Measurements from ENCODE around the gene AGAP1.

Gene AGAP1

GRCh38 chr2:235472443-235472842 is 21.4 kb upstream of the AGAP1 start:
- H3K27me3 ChIP-seq (ENCODE audit: control insufficient read depth, low read length) = no peaks in the 10 kb centered on the region
- no peaks in the 10 kb centered on the region for H3K9me2 ChIP-seq (replicated peaks; ENCODE audit: control insufficient read depth, low read length)
- H3K4me1 ChIP-seq (ENCODE audit: control insufficient read depth, low read length) = no peaks in the 10 kb centered on the region
- H3K4me2 ChIP-seq (ENCODE audit: low read length) = no peak overlapping the region
- H3K4me3 ChIP-seq (ENCODE audit: low read length) = no peak overlapping the region
- H3K79me2 ChIP-seq (ENCODE audit: control insufficient read depth, low read length) = no peaks in the 10 kb centered on the region
- H3K9me3 ChIP-seq (ENCODE audit: control insufficient read depth, insufficient read depth, low read length) = no peaks in the 10 kb centered on the region; the same call in 1 of the 2 replicates
- H3K36me3 ChIP-seq (ENCODE audit: control insufficient read depth, low read length) = no peaks in the 10 kb centered on the region
- no peaks in the 10 kb centered on the region for H3F3A ChIP-seq (ENCODE audit: control insufficient read depth, insufficient read depth)
- no peaks in the 10 kb centered on the region for H4K20me1 ChIP-seq (ENCODE audit: control insufficient read depth, insufficient read depth, low read depth, low read length)
- TF ChIP-seq CTCF (IDR thresholded peaks at IDR 0.05; ENCODE audit: low read depth, low read length, poor library complexity, severe bottlenecking) (no peak), EZH2phosphoT487 (IDR thresholded peaks at IDR 0.05; ENCODE audit: borderline replicate concordance, low read length) (no peak)
- no peak overlapping the region for H3K27ac ChIP-seq (ENCODE audit: low read depth, low read length)

DNA sequence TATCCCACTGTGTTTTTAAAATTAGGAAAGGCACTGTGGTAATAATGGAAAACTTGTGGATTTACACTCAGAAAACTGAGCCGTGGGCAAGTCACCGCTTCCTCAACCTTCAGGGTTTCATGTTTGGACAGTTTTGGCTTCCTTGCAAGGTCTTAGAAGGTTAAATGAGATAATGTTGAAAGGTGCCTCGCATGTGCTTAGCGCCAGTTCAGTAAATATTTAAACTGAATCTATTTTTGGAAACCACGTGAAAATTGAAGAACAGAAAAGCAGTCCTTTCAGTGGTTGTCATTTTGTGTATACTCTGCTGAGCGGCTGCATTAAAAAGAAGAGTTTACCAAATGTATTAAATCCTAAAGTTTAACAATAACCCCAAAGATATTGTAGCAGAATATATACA is 15.2 kb upstream of the AGAP1 start:
- Histone ChIP-seq H3K4me2 (ENCODE audit: low read length) (no peak overlapping the region), H3K9me3 (ENCODE audit: control insufficient read depth, insufficient read depth, low read length) (no peaks in the 10 kb centered on the region; the same call in 1 of the 2 replicates), H4K20me1 (ENCODE audit: control insufficient read depth, insufficient read depth, low read depth, low read length) (no peaks in the 10 kb centered on the region), H3F3A (ENCODE audit: control insufficient read depth, insufficient read depth) (no peaks in the 10 kb centered on the region), H3K36me3 (ENCODE audit: control insufficient read depth, low read length) (no peaks in the 10 kb centered on the region), H3K4me3 (ENCODE audit: low read length) (no peak overlapping the region), H3K27ac (ENCODE audit: low read depth, low read length) (no peak overlapping the region), H3K9me2 (replicated peaks; ENCODE audit: control insufficient read depth, low read length) (no peaks in the 10 kb centered on the region), H3K79me2 (ENCODE audit: control insufficient read depth, low read length) (no peaks in the 10 kb centered on the region), H3K27me3 (ENCODE audit: control insufficient read depth, low read length) (no peaks in the 10 kb centered on the region), H3K4me1 (ENCODE audit: control insufficient read depth, low read length) (no peaks in the 10 kb centered on the region)
- TF ChIP-seq CTCF (IDR thresholded peaks at IDR 0.05; ENCODE audit: low read depth, low read length, poor library complexity, severe bottlenecking) (no peak), EZH2phosphoT487 (IDR thresholded peaks at IDR 0.05; ENCODE audit: borderline replicate concordance, low read length) (no peak)

DNA sequence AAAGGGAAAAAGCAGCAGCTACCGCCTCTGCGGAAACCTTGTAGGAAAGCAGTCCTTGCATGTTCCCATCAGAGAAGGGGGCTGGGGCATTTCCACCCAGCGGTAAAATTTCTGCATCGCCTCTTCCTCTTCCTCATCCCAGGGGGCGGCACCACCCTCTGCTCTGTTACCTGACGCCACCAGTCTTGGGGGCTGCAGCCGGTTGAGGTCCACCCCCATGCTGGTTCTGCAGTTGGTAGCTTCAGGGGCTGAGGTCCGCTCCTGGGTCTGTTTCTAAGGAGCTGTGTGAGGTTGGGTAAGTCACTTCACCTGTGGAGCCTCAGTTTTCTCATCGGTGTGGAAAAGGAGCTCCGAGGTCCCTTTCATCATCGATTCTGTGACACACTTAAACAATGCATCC is 14.2 kb upstream of the AGAP1 start:
- no peaks in the 10 kb centered on the region for H3K79me2 ChIP-seq (ENCODE audit: control insufficient read depth, low read length)
- no peak for TF ChIP-seq CTCF (IDR thresholded peaks at IDR 0.05; ENCODE audit: low read depth, low read length, poor library complexity, severe bottlenecking)
- no peaks in the 10 kb centered on the region for H3K4me1 ChIP-seq (ENCODE audit: control insufficient read depth, low read length)
- H3K4me3 ChIP-seq (ENCODE audit: low read length) = no peak overlapping the region
- H3K4me2 ChIP-seq (ENCODE audit: low read length) = no peak overlapping the region
- no peaks in the 10 kb centered on the region for H3K27me3 ChIP-seq (ENCODE audit: control insufficient read depth, low read length)
- H3F3A ChIP-seq (ENCODE audit: control insufficient read depth, insufficient read depth) = no peaks in the 10 kb centered on the region
- no peak overlapping the region for H3K27ac ChIP-seq (ENCODE audit: low read depth, low read length)
- no peaks in the 10 kb centered on the region for H4K20me1 ChIP-seq (ENCODE audit: control insufficient read depth, insufficient read depth, low read depth, low read length)
- H3K9me3 ChIP-seq (ENCODE audit: control insufficient read depth, insufficient read depth, low read length) = no peaks in the 10 kb centered on the region; the same call in 1 of the 2 replicates
- no peaks in the 10 kb centered on the region for H3K36me3 ChIP-seq (ENCODE audit: control insufficient read depth, low read length)
- no peaks in the 10 kb centered on the region for H3K9me2 ChIP-seq (replicated peaks; ENCODE audit: control insufficient read depth, low read length)

DNA sequence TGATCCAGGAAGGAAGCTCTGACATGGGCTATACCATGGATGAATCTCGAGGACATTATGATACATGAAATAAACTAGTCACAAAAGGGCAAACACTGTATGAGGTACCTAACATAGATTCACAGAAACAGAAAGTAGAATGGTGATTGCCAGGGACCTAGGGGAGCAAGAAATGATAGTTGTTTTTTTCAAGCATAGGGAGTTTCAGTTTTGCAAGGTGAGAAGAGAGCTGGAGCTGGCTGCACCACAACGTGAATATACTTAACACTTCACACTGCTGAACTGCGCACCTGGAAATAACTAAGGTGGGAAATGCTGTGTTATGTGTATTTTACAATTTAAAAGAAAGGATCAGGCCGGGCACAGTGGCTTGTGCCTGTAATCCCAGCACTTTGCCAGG is 13.2 kb upstream of the AGAP1 start:
- TF ChIP-seq CTCF (IDR thresholded peaks at IDR 0.05; ENCODE audit: low read depth, low read length, poor library complexity, severe bottlenecking) = no peak
- TF ChIP-seq EZH2phosphoT487 (IDR thresholded peaks at IDR 0.05; ENCODE audit: borderline replicate concordance, low read length) = no peak
- Histone ChIP-seq H3K4me3 (ENCODE audit: low read length) (no peak overlapping the region), H3K4me2 (ENCODE audit: low read length) (no peak overlapping the region)

More for the DNA sequence above, 13.2 kb upstream of the AGAP1 start:
- Histone ChIP-seq H4K20me1 (ENCODE audit: control insufficient read depth, insufficient read depth, low read depth, low read length) (no peaks in the 10 kb centered on the region), H3K4me1 (ENCODE audit: control insufficient read depth, low read length) (no peaks in the 10 kb centered on the region), H3K36me3 (ENCODE audit: control insufficient read depth, low read length) (no peaks in the 10 kb centered on the region), H3K9me3 (ENCODE audit: control insufficient read depth, insufficient read depth, low read length) (no peaks in the 10 kb centered on the region; the same call in 1 of the 2 replicates), H3K27me3 (ENCODE audit: control insufficient read depth, low read length) (no peaks in the 10 kb centered on the region), H3K27ac (ENCODE audit: low read depth, low read length) (no peak overlapping the region), H3K79me2 (ENCODE audit: control insufficient read depth, low read length) (no peaks in the 10 kb centered on the region), H3K9me2 (replicated peaks; ENCODE audit: control insufficient read depth, low read length) (no peaks in the 10 kb centered on the region), H3F3A (ENCODE audit: control insufficient read depth, insufficient read depth) (no peaks in the 10 kb centered on the region)

Measured in DOHH2 (cell line).